OCI-LY3 (cell line): Measurements from ENCODE around the gene IL17F.

Experiments
- EZH2phosphoT487 ChIP-seq: fragments of 200-600 bp; shearing (Covaris generic); IDR thresholded peaks from 2 replicates; pipeline ENCODE4 v1.6.1; 2018; ENCODE audit warnings: antibody characterized with exemption, mixed run types, low read depth
- TF ChIP-seq, protein P1 (sequence below): fragments of 200-600, 300-600 bp; sonication (generic); IDR thresholded peaks from 2 replicates; pipeline ENCODE4 v1.5.1; 2014; ENCODE audit warnings: antibody characterized with exemption, low read length, low read depth

DNA sequence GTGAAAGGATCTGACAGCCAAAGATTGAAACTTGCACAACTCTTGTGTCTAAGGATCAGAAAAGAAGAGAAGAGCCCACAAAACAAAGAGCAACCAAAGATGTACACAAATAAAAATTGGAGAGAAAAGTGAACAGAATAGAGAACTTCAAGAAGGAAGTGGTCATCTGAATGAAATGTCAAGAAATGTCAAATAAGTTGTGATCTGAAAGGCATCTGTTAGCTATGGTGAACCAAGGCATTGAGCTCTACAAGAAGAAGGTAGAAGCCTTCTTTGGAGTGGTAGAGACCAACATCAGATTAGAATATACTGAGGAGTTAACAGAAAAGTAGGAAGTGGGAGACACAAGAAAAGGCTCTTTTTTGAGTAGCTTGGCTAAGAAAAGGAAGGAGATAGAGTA, 28.5 kb downstream of the IL17F start:
- TF ChIP-seq, protein P1, sequence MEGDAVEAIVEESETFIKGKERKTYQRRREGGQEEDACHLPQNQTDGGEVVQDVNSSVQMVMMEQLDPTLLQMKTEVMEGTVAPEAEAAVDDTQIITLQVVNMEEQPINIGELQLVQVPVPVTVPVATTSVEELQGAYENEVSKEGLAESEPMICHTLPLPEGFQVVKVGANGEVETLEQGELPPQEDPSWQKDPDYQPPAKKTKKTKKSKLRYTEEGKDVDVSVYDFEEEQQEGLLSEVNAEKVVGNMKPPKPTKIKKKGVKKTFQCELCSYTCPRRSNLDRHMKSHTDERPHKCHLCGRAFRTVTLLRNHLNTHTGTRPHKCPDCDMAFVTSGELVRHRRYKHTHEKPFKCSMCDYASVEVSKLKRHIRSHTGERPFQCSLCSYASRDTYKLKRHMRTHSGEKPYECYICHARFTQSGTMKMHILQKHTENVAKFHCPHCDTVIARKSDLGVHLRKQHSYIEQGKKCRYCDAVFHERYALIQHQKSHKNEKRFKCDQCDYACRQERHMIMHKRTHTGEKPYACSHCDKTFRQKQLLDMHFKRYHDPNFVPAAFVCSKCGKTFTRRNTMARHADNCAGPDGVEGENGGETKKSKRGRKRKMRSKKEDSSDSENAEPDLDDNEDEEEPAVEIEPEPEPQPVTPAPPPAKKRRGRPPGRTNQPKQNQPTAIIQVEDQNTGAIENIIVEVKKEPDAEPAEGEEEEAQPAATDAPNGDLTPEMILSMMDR, result no peak
- TF ChIP-seq EZH2phosphoT487, result no peak
